ENCODE measurements around the gene KRTAP5-2. TPM values are rescaled to one million over a fixed set of nuclear protein-coding genes. Genes with fewer than 3 reads are reported as not detected.

The KRTAP5-2 gene
- total and polyA plus RNA-seq, 10 donors, result not detected

DNA sequence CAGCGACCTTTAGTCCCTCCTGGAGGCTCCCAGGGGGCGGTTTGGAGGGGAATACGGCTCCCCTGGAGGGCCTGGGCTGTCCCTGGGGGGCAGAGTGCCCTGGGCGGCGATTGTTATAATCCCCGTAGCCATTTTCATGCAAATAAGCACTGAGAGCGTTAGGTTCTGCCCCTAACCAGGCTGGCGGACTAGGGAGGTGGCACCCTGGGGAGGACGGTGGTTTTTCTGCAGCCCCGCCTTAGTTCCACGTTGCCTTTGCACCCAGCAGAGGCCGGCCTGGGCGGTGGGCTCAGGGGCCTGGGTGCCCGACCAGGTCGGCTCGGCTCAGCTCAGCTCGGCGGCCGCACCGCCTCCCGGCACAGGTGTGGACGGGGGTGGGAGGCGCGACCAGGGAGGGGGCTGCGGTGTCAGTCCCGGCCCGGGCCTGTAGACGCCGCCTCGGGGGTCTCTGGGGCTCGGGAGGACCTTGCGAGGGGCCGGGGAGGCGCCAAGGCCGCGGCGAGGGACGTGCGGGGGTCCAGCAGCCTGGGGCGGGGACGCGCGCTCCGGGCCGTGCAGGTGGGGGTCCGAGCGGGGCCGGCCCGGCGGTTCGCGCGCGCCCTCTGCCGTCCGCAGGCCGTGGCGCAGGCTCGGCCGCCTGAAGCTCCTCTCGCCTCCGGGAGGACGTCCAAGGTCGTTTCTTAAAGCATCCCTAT lies 23.7 kb downstream of the KRTAP5-2 start:
- 1 to 2% (median 1%) methylated on average over 21 to 64 of the region's 64 CpGs for WGBS, 5 donors
- H3K9me3 ChIP-seq, result peaks cover 0 to 19% (median 12%) of the 10 kb centered on the region in 8 donors
- intact Hi-C loops (cut with DNase I; ENCODE audit: low total_unique reads), result loop anchor here (10.0 kb wide), 1 partner anchor 370 kb away; no protein-coding TSS in a partner anchor
- peak overlapping the region; percentile 33 to 79 (median 46) for H3K4me3 ChIP-seq
- H3K27ac ChIP-seq, result peak overlapping the region; percentile 10 to 91 (median 78)
- H3K27me3 ChIP-seq (replicated peaks in 1 of 7), result peaks cover 0 to 85% (median 34%) of the 10 kb centered on the region in 7 donors
- TF ChIP-seq, protein P1, sequence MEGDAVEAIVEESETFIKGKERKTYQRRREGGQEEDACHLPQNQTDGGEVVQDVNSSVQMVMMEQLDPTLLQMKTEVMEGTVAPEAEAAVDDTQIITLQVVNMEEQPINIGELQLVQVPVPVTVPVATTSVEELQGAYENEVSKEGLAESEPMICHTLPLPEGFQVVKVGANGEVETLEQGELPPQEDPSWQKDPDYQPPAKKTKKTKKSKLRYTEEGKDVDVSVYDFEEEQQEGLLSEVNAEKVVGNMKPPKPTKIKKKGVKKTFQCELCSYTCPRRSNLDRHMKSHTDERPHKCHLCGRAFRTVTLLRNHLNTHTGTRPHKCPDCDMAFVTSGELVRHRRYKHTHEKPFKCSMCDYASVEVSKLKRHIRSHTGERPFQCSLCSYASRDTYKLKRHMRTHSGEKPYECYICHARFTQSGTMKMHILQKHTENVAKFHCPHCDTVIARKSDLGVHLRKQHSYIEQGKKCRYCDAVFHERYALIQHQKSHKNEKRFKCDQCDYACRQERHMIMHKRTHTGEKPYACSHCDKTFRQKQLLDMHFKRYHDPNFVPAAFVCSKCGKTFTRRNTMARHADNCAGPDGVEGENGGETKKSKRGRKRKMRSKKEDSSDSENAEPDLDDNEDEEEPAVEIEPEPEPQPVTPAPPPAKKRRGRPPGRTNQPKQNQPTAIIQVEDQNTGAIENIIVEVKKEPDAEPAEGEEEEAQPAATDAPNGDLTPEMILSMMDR (IDR thresholded peaks at IDR 0.05 in 8 of 11, conservative IDR thresholded peaks at IDR 0.05 in 3 of 11), result peak in 10 of 11 experiments; percentile 43 to 95 (median 86)
- TF ChIP-seq POLR2A (IDR thresholded peaks at IDR 0.05) (no peak), POLR2AphosphoS5 (IDR thresholded peaks at IDR 0.05) (no peak)
- H3K4me1 ChIP-seq, result peaks cover 13 to 48% (median 38%) of the 10 kb centered on the region in 6 donors
- peak; percentile 91 for DNase-seq
- H3K36me3 ChIP-seq, result no peaks in the 10 kb centered on the region

DNA sequence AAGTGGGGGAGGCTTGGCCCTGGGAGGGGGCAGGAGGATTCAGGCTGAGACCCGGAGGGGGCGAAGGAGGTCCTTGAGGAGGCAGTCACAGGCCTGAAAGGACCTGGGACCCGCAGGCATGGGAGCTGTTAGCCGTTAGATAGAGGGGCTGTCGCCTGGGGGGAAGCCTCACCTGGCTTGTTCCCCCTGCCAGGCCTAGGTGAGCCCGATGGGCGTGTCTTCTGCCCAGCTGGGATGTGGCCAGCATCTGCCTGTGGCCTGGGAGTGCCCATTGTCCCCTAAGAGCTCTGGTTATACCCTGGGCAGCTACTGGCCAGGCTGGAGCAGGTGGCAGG lies 24.2 kb downstream of the KRTAP5-2 start:
- 0 to 16% (median 8%) methylated on average over 4 to 7 of the region's 7 CpGs for WGBS, 5 donors

DNA sequence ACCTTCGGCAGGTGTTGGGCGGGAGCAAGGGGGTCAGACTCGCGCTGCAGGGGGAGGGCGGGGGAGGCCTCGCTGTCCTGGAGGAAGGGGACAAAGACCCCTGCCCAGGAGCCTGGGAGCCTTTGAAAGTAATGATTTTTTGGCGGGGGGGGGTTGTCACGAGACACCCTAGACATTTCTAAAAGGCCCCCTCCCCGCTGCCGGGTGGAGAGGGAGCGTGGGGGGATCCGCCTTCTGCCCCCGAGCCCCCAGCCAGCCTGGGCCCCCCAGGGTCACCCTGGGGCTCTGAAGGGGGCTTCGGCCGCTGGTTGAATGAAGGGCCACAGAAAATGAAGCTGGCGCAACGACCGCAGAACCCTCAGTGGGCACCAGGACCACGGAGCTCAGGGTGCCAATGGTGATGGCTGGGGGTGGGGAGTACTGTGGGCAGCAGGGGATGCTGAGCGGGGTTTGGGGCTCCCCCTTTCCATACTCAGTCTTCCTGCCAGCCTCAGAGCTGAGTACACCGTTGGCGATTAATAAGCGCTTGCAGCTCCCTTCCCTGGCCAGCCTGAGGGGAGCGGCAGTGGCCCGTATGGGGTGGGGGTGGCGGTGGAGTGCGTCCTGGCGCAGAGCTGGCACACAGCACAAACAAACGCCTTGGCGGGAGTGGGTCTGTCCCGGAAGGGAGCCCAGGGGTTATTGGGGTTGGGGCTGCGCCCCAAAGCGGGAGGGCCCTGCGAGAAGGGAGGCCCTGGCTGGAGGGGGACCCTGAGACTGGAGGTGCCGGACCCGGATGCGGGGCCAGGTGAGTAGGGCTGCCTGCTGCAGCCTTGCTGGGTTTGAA lies 24.8 kb downstream of the KRTAP5-2 start:
- TF ChIP-seq POLR2AphosphoS5 (IDR thresholded peaks at IDR 0.05) (peak in 1 of 3 donors; percentile 27), POLR2A (IDR thresholded peaks at IDR 0.05) (no peak)
- TF ChIP-seq, protein P1 (IDR thresholded peaks at IDR 0.05 in 8 of 11, conservative IDR thresholded peaks at IDR 0.05 in 3 of 11), result peak in 1 of 11 experiments; percentile 17
- Histone ChIP-seq H3K4me3 (peak overlapping the region; percentile 38 to 79 (median 45)), H3K27ac (peak overlapping the region; percentile 29 to 91 (median 78)), H3K27me3 (replicated peaks in 1 of 7) (peaks cover 0 to 92% (median 34%) of the 10 kb centered on the region in 7 donors), H3K4me1 (peaks cover 13 to 57% (median 38%) of the 10 kb centered on the region in 6 donors), H3K9me3 (peaks cover 0 to 8% (median 5%) of the 10 kb centered on the region in 8 donors), H3K36me3 (no peaks in the 10 kb centered on the region)
- intact Hi-C loops (cut with DNase I; ENCODE audit: low total_unique reads), result loop anchor here (10.0 kb wide), 1 partner anchor 368 kb away; no protein-coding TSS in a partner anchor
- no peak for DNase-seq
- WGBS, 5 donors, result 4 to 9% (median 9%) methylated on average over 18 to 36 of the region's 37 CpGs

More for the DNA sequence above, 24.2 kb downstream of the KRTAP5-2 start:
- peak overlapping the region; percentile 10 to 91 (median 78) for H3K27ac ChIP-seq
- H3K27me3 ChIP-seq (replicated peaks in 1 of 7), result peaks cover 0 to 90% (median 34%) of the 10 kb centered on the region in 7 donors
- peaks cover 0 to 14% (median 10%) of the 10 kb centered on the region in 8 donors for H3K9me3 ChIP-seq
- intact Hi-C loops (cut with DNase I; ENCODE audit: low total_unique reads), result loop anchor here (10.0 kb wide), 1 partner anchor 369 kb away; no protein-coding TSS in a partner anchor
- H3K4me1 ChIP-seq, result peaks cover 13 to 52% (median 38%) of the 10 kb centered on the region in 6 donors
- H3K36me3 ChIP-seq, result no peaks in the 10 kb centered on the region
- no peak for DNase-seq
- TF ChIP-seq, protein P1 (IDR thresholded peaks at IDR 0.05 in 8 of 11, conservative IDR thresholded peaks at IDR 0.05 in 3 of 11), result no peak
- TF ChIP-seq POLR2AphosphoS5 (IDR thresholded peaks at IDR 0.05) (no peak), POLR2A (IDR thresholded peaks at IDR 0.05) (no peak)
- H3K4me3 ChIP-seq, result peak overlapping the region in 7 of 8 donors; percentile 33 to 79 (median 49)

Data from spleen (tissue), 11 donors.